Endothelial cell of umbilical vein (primary cell): Measurements from ENCODE around the gene ANXA11. TPM values are rescaled to one million over a fixed set of nuclear protein-coding genes. Genes with fewer than 3 reads are reported as not detected.

Experiments
- BruUV-seq: library from RNA; stranded (reverse); fragments of 400-500 nt; replicated peaks from 2 replicates; lab custom pipeline; 2021; lab: Mats Ljungman, UMichigan
- CTCF ChIA-PET: fragments of 300-600, 350-600 bp; sonication (Branson Sonifier 250); formaldehyde crosslinking; loops from one replicate; lab custom pipeline; 2021; ENCODE audit warnings: antibody characterized with exemption, inconsistent platforms; lab: Charles Lee
- POLR2A ChIA-PET: fragments of 300-600, 350-600 bp; sonication (Branson Sonifier 250); formaldehyde crosslinking; loops from one replicate; lab custom pipeline; 2021; ENCODE audit warnings: antibody characterized with exemption, inconsistent platforms; lab: Charles Lee
- DNase-seq: peaks from one replicate; pipeline ENCODE4 v3.0.0-alpha.2; 2011; ENCODE audit warnings: low read depth, low spot score
- FAIRE-seq: peaks from 2 replicates; lab custom pipeline; 2011; peaks lifted over from hg19 to GRCh38; lab: Jason Lieb, UNC
- H2AFZ ChIP-seq: 2 replicates; pipeline ENCODE4 v1.6.0; 2012; ENCODE audit warnings: low read depth, low read length, control low read depth, inconsistent platforms
- H3K27ac ChIP-seq: 2 replicates; pipeline ENCODE4 v1.5.1; 2011; ENCODE audit warnings: low read depth, mild to moderate bottlenecking, control low read depth, low read length, moderate library complexity; ENCODE audit not compliant: insufficient read depth
- H3K27me3 ChIP-seq, 2 experiments: 2 replicates each; pipeline versions ENCODE4 v1.6.0 to v1.6.1; 2011; ENCODE audit warnings: low read length in 2 of 2, mixed read lengths in 1 of 2; ENCODE audit not compliant: control insufficient read depth in 2 of 2, insufficient read depth in 2 of 2
- H3K36me3 ChIP-seq, 2 experiments: 2 replicates in 1 of 2; 3 replicates in 1 of 2; pipeline ENCODE4 v1.5.1; 2011; ENCODE audit warnings: low read length in 2 of 2, mild to moderate bottlenecking in 1 of 2, moderate library complexity in 1 of 2; ENCODE audit not compliant: control insufficient read depth in 2 of 2, insufficient read depth in 2 of 2; ENCODE audit errors: extremely low read depth in 1 of 2
- H3K4me1 ChIP-seq: 3 replicates; pipeline ENCODE4 v1.5.1; 2011; ENCODE audit warnings: mild to moderate bottlenecking, low read length; ENCODE audit not compliant: control insufficient read depth, insufficient read depth; ENCODE audit errors: extremely low read depth
- H3K4me2 ChIP-seq: 2 replicates; pipeline ENCODE4 v1.6.1; 2011; ENCODE audit warnings: low read length, control low read depth, mixed read lengths; ENCODE audit not compliant: insufficient read depth
- H3K4me3 ChIP-seq, 3 experiments: fragments of 200-600 bp in 1 of 3; sonication (generic), shearing (Covaris generic) in 1 of 3; replicated peaks in 1 of 3; 2 replicates each; pipeline ENCODE4 v1.5.1; 2011 to 2016; ENCODE audit warnings: control low read depth in 3 of 3, low read length in 3 of 3, mild to moderate bottlenecking in 2 of 3, inconsistent platforms in 1 of 3, low read depth in 1 of 3, moderate library complexity in 1 of 3; ENCODE audit not compliant: insufficient read depth in 1 of 3
- H3K79me2 ChIP-seq: 2 replicates; pipeline ENCODE4 v1.6.0; 2012; ENCODE audit warnings: low read length, inconsistent platforms; ENCODE audit not compliant: control insufficient read depth, insufficient read depth
- H3K9ac ChIP-seq: replicated peaks from 2 replicates; pipeline ENCODE3; 2011; ENCODE audit warnings: low read length, control low read depth; ENCODE audit not compliant: insufficient read depth; ENCODE audit errors: extremely low read depth
- H3K9me1 ChIP-seq: replicated peaks from 3 replicates; pipeline ENCODE4 v1.6.0; 2011; ENCODE audit warnings: mild to moderate bottlenecking, low read length; ENCODE audit not compliant: control insufficient read depth, insufficient read depth; ENCODE audit errors: extremely low read depth
- H3K9me3 ChIP-seq: replicated peaks from 2 replicates; pipeline ENCODE4 v1.5.1; 2012; ENCODE audit warnings: low read length, inconsistent platforms; ENCODE audit not compliant: control insufficient read depth, insufficient read depth
- H4K20me1 ChIP-seq: replicated peaks from 2 replicates; pipeline ENCODE3; 2011; ENCODE audit warnings: mild to moderate bottlenecking, low read length; ENCODE audit not compliant: control insufficient read depth, insufficient read depth; ENCODE audit errors: extremely low read depth
- CTCF ChIP-seq, 2 donors: IDR thresholded peaks; 1 replicate in 1 of 2; 2 replicates in 1 of 2; pipeline ENCODE4 v1.5.1; 2011; ENCODE audit warnings: low read length in 2 of 2, mild to moderate bottlenecking in 2 of 2, moderate library complexity in 2 of 2, control low read depth in 1 of 2, inconsistent platforms in 1 of 2, low read depth in 1 of 2; ENCODE audit not compliant: insufficient read depth in 1 of 2; ENCODE audit errors: extremely low read depth in 1 of 2
- EZH2 ChIP-seq: IDR thresholded peaks from 2 replicates; pipeline ENCODE4 v1.6.1; 2012; ENCODE audit warnings: borderline replicate concordance, low read depth, mild to moderate bottlenecking, moderate library complexity, low read length, inconsistent platforms; ENCODE audit not compliant: severe bottlenecking
- FOS ChIP-seq: IDR thresholded peaks from 2 replicates; pipeline ENCODE4 v1.6.1; 2011; ENCODE audit warnings: mild to moderate bottlenecking, low read length, moderate library complexity, borderline replicate concordance; ENCODE audit not compliant: insufficient read depth
- GATA2 ChIP-seq: IDR thresholded peaks from 2 replicates; pipeline ENCODE4 v1.7.0; 2011; ENCODE audit warnings: low read depth, mild to moderate bottlenecking, moderate library complexity, mixed read lengths, low read length; ENCODE audit not compliant: insufficient read length, insufficient read depth
- JUN ChIP-seq: IDR thresholded peaks from 2 replicates; pipeline ENCODE4 v1.6.1; 2011; ENCODE audit warnings: borderline replicate concordance, low read depth; ENCODE audit not compliant: insufficient read length, insufficient read depth
- MAX ChIP-seq: IDR thresholded peaks from 2 replicates; pipeline ENCODE4 v1.6.1; 2011; ENCODE audit not compliant: insufficient read depth, insufficient read length
- MYC ChIP-seq: IDR thresholded peaks from one replicate; pipeline ENCODE4 v1.6.1; 2011; ENCODE audit warnings: mild to moderate bottlenecking, low read depth, low read length
- POLR2A ChIP-seq: IDR thresholded peaks from 2 replicates; pipeline ENCODE4 v1.6.1; 2012; ENCODE audit warnings: low read depth, mild to moderate bottlenecking, control low read depth, low read length
- POLR2AphosphoS5 ChIP-seq: IDR thresholded peaks from 2 replicates; pipeline ENCODE4 v1.6.1; 2012; ENCODE audit warnings: low read depth, mild to moderate bottlenecking, control low read depth, low read length, moderate library complexity; ENCODE audit not compliant: insufficient read depth
- dilution Hi-C: fragments of 300-500 bp; cut with MboI; formaldehyde crosslinking; loops from one replicate; pipeline ENCODE4 v1.15.0; 2019; ENCODE audit warnings: low sequenced_read_pairs; ENCODE audit not compliant: extremely low pct_ligation_motif_present
- intact Hi-C: fragments of 100-400 bp; cut with micrococcal nuclease; formaldehyde crosslinking; loops from one replicate; pipeline ENCODE4 v1.10.0; 2022
- polyA plus RNA-seq, 4 experiments: library from polyadenylated mRNA; depleted of rRNA in 3 of 4; stranded (reverse) in 3 of 4; unstranded in 1 of 4; fragments of >200 nt; gene quantifications; 2 replicates each; pipeline versions ENCODE4 v1.2.1 to v1.2.3, GENCODE V29; 2011 to 2012; ENCODE audit warnings: missing spikeins in 1 of 4
- total RNA-seq: library from RNA; stranded (reverse); gene quantifications from 2 replicates; pipeline ENCODE4 v1.2.3, GENCODE V29; 2021

The ANXA11 gene
- total and polyA plus RNA-seq, 2 donors (not counting 3 experiments of a cell fraction or from before 2014, with no cell fraction given): 59.2 to 143 TPM

- no peaks in the 10 kb centered on the region for H4K20me1 ChIP-seq
- H3K27ac ChIP-seq: no peak overlapping the region
- FAIRE-seq (no peak), DNase-seq (no peak)
- H3K36me3 ChIP-seq: peaks cover 9 to 20% of the 10 kb centered on the region in 2 experiments
- intact Hi-C loops: no loop called here
- peaks cover 6% of the 10 kb centered on the region for H3K4me1 ChIP-seq
- ChIA-PET CTCF (interaction anchor here (2.2 kb wide), 1 partner anchor 10 kb away, joined by 10 read pairs; no protein-coding TSS in a partner anchor), POLR2A (no interaction called here)
- no peak overlapping the region for H3K4me3 ChIP-seq
- TF ChIP-seq FOS (no peak), MYC (no peak), POLR2AphosphoS5 (no peak), CTCF (IDR thresholded peaks at IDR 0.05; ENCODE audit: extremely low read depth in 1 of 2, insufficient read depth in 1 of 2, low read depth in 1 of 2, low read length in 2 of 2) (no peak), JUN (no peak), EZH2 (no peak), POLR2A (no peak), GATA2 (no peak), MAX (no peak)
- no TSS peak for BruUV-seq
- no peaks in the 10 kb centered on the region for H3K79me2 ChIP-seq
- no peaks in the 10 kb centered on the region for H3K27me3 ChIP-seq
- H3K4me2 ChIP-seq: no peak overlapping the region
- H2AFZ ChIP-seq: no peak overlapping the region
- dilution Hi-C loops: no loop called here
- no peaks in the 10 kb centered on the region for H3K9me1 ChIP-seq
- H3K9ac ChIP-seq: no peak overlapping the region
- H3K9me3 ChIP-seq: no peaks in the 10 kb centered on the region
These were observed 51.9 kb downstream of the ANXA11 start for GRCh38 chr10:80153460-80153859.
